Heart right ventricle (tissue), 16 donors: ENCODE data around the gene ALG3. TPM values are rescaled to one million over a fixed set of nuclear protein-coding genes. Genes with fewer than 3 reads are reported as not detected.

Experiments used
- ATAC-seq, 8 donors: fragments of 200-7000 bp; cut with Tn5 transposase; one replicate each; pipeline ENCODE4 v1.9.1; 2020; ENCODE audit warnings: mild to moderate bottlenecking in 8 of 8, moderate library complexity in 8 of 8, moderate number of reproducible peaks in 1 of 8
- DNase-seq, 2 donors: peaks; one replicate each; pipeline ENCODE4 v3.0.0-alpha.2; 2020
- H3K27ac ChIP-seq, 10 donors: fragments of 200-600 bp; sonication (generic) in 2 of 10; one replicate each; pipeline versions ENCODE4 v1.5.0 to v1.8.0; 2020 to 2022; ENCODE audit warnings: mild to moderate bottlenecking in 3 of 10
- H3K27me3 ChIP-seq, 7 donors: fragments of 200-600 bp; one replicate each; pipeline ENCODE4 v1.8.0; 2021 to 2022; ENCODE audit warnings: mild to moderate bottlenecking in 2 of 7
- H3K36me3 ChIP-seq, 9 donors: fragments of 200-600 bp; sonication (generic) in 1 of 9; one replicate each; pipeline versions ENCODE4 v1.5.0 to v1.8.0; 2020 to 2022; ENCODE audit warnings: mild to moderate bottlenecking in 2 of 9
- H3K4me1 ChIP-seq, 9 donors: fragments of 200-600 bp; sonication (generic) in 1 of 9; one replicate each; pipeline versions ENCODE4 v1.5.0 to v1.8.0; 2020 to 2022; ENCODE audit warnings: mild to moderate bottlenecking in 4 of 9
- H3K4me3 ChIP-seq, 10 donors: fragments of 200-600 bp; sonication (generic) in 2 of 10; one replicate each; pipeline versions ENCODE4 v1.5.0 to v1.8.0; 2020 to 2022; ENCODE audit warnings: mild to moderate bottlenecking in 7 of 10, moderate library complexity in 2 of 10
- H3K9me3 ChIP-seq, 11 donors: fragments of 200-600 bp in 10 of 11; sonication (generic) in 2 of 11; one replicate each; pipeline versions ENCODE4 v1.5.0 to v1.8.0; 2013 to 2022; ENCODE audit warnings: mild to moderate bottlenecking in 2 of 11, control low read depth in 1 of 11, moderate library complexity in 1 of 11
- CTCF ChIP-seq, 9 donors: fragments of 200-600 bp; sonication (generic) in 2 of 9; IDR thresholded peaks; one replicate each; pipeline versions ENCODE4 v1.5.0 to v1.8.0; 2021 to 2022; ENCODE audit warnings: antibody characterized with exemption in 9 of 9, mild to moderate bottlenecking in 5 of 9, moderate library complexity in 1 of 9
- WGBS, 2 donors: extraction: QIAGEN DNeasy Blood & Tissue Kit; methylation state at CpG; one replicate each; pipeline ENCODE4 v1.1.7; 2013; ENCODE audit warnings: inconsistent platforms in 1 of 2; 5-methylcytosine and 5-hydroxymethylcytosine counted together
- intact Hi-C, 10 donors: fragments of 100-400 bp; cut with DNase I; formaldehyde crosslinking; loops; one replicate each; pipeline versions ENCODE4 v1.11.1 to v1.14.2; 2022
- polyA plus RNA-seq, 2 donors: library from polyadenylated mRNA; stranded (reverse); fragments of 200-250 nt; gene quantifications; one replicate each; pipeline ENCODE4 v1.2.3, GENCODE V29; 2013
- total RNA-seq, 10 donors: library from RNA; stranded (reverse); fragmentation: NEBNext Ultra II Directional in 3 of 10; extraction: Animal tissue kit (Norgen Biotek cat#: 25700) in 3 of 10; gene quantifications; one replicate each; pipeline versions ENCODE4 v1.2.1 to v1.2.4, GENCODE V29; 2021 to 2023
- donor health status: Arrhythmogenic right ventricular cardiomyopathy.
- donor health status: ischemic (EF 13 %, LVEDD 7.1; RV severe dilation, severe dysfunction).
- donor health status: healthy with polysubstance abuse.
- donor health status: DM: no; HTN: yes; CAD: no.
- donor health status: DM: no; HTN: no; CAD: no.
- donor health status: ischemic (EF 25% LVEDD 6.9; RV normal size, moderate dysfunction).
- donor health status: ischemic (EF 25% LVEDD 5.7; RV mildly dilated, moderate dysfunction).
- donor health status: healthy.
- donor health status: DM: yes; HTN: yes; CAD: no.
- donor health status: Ischemic cardiomyopathy.
- donor health status: ischemic (EF 35%, LVEDD 5.7; RV mildly dilated, moderate dysfunction).
- donor health status: nonischemic (EF 11% LVEDD 7.7; RV severe dilation, severe dysfunction).
- donor health status: DM: yes; HTN: yes; CAD: no.
- donor health status: PGD.
- donor health status: ischemic (EF 29% LVEDD 5.4; RV normal size, mild dysfunction).
- donor health status: nonischemic (EF 23%, LVEDD 6.1; RV moderate dilation, normal function).

Gene ALG3
- total and polyA plus RNA-seq, 12 donors, result 10.7 to 63.6 (median 14.0) TPM

GRCh38 chr3:184239708-184240107 is 9.1 kb downstream of the ALG3 start:
- no peak for DNase-seq
- WGBS, 2 donors, result 77% methylated on average over 7 of the region's 7 CpGs
- no peak for ATAC-seq
- intact Hi-C loops, result loop anchor here (10.0 kb wide), 4 partner anchors 55 to 345 kb away; partner anchors contain the start of genes ABCF3 (in 2 of the 10) and ABCC5 (in 1 of the 10)
- Histone ChIP-seq H3K4me1 (peaks cover 0 to 8% (median 7%) of the 10 kb centered on the region in 9 donors), H3K36me3 (peaks cover 0 to 30% (median 17%) of the 10 kb centered on the region in 9 donors), H3K4me3 (no peak overlapping the region), H3K27ac (no peak overlapping the region), H3K27me3 (peaks cover 0 to 8% (median 3%) of the 10 kb centered on the region in 7 donors), H3K9me3 (no peaks in the 10 kb centered on the region)
- no peak for TF ChIP-seq CTCF (IDR thresholded peaks at IDR 0.05)

GRCh38 chr3:184239221-184239620 is 9.5 kb downstream of the ALG3 start:
- Histone ChIP-seq H3K4me1 (peaks cover 0 to 8% (median 7%) of the 10 kb centered on the region in 9 donors), H3K4me3 (no peak overlapping the region), H3K27me3 (peaks cover 0 to 8% (median 3%) of the 10 kb centered on the region in 7 donors), H3K36me3 (peaks cover 0 to 25% (median 13%) of the 10 kb centered on the region in 9 donors), H3K9me3 (no peaks in the 10 kb centered on the region), H3K27ac (no peak overlapping the region)
- DNase-seq (no peak), ATAC-seq (no peak)
- no peak for TF ChIP-seq CTCF (IDR thresholded peaks at IDR 0.05)
- 91% methylated on average over 8 of the region's 8 CpGs for WGBS, 2 donors
- intact Hi-C loops, result no loop called here

GRCh38 chr3:184238246-184238818 is 10.4 kb downstream of the ALG3 start:
- no peaks in the 10 kb centered on the region for H3K9me3 ChIP-seq
- H3K27ac ChIP-seq, result no peak overlapping the region
- DNase-seq (no peak), ATAC-seq (no peak)
- no peak for TF ChIP-seq CTCF (IDR thresholded peaks at IDR 0.05)
- peaks cover 0 to 8% (median 7%) of the 10 kb centered on the region in 9 donors for H3K4me1 ChIP-seq
- 72 to 73% methylated on average over 13 of the region's 13 CpGs for WGBS, 2 donors
- no peak overlapping the region for H3K4me3 ChIP-seq
- peaks cover 0 to 9% (median 5%) of the 10 kb centered on the region in 7 donors for H3K27me3 ChIP-seq
- intact Hi-C loops, result no loop called here
- H3K36me3 ChIP-seq, result peaks cover 0 to 16% (median 11%) of the 10 kb centered on the region in 9 donors

GRCh38 chr3:184237807-184238206 is 11.0 kb downstream of the ALG3 start:
- 30 to 46% methylated on average over 1 of the region's 1 CpG for WGBS, 2 donors
- Histone ChIP-seq H3K27ac (no peak overlapping the region), H3K36me3 (peaks cover 0 to 10% (median 6%) of the 10 kb centered on the region in 9 donors), H3K9me3 (no peaks in the 10 kb centered on the region), H3K4me3 (no peak overlapping the region), H3K4me1 (peaks cover 0 to 8% (median 7%) of the 10 kb centered on the region in 9 donors), H3K27me3 (peaks cover 0 to 15% (median 10%) of the 10 kb centered on the region in 7 donors)
- intact Hi-C loops, result no loop called here
- DNase-seq (no peak), ATAC-seq (no peak)
- no peak for TF ChIP-seq CTCF (IDR thresholded peaks at IDR 0.05)
